Activated CD4-positive, alpha-beta T cell treated with anti-CD3 and anti-CD28 coated beads for 4 hours (primary cell): Measurements from ENCODE around the gene CPN2.

Experiments
- DNase-seq, 2 donors: peaks; one replicate each; pipeline ENCODE4 v3.0.0-alpha.2; 2020

The CPN2 gene, protein sequence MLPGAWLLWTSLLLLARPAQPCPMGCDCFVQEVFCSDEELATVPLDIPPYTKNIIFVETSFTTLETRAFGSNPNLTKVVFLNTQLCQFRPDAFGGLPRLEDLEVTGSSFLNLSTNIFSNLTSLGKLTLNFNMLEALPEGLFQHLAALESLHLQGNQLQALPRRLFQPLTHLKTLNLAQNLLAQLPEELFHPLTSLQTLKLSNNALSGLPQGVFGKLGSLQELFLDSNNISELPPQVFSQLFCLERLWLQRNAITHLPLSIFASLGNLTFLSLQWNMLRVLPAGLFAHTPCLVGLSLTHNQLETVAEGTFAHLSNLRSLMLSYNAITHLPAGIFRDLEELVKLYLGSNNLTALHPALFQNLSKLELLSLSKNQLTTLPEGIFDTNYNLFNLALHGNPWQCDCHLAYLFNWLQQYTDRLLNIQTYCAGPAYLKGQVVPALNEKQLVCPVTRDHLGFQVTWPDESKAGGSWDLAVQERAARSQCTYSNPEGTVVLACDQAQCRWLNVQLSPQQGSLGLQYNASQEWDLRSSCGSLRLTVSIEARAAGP

DNA sequence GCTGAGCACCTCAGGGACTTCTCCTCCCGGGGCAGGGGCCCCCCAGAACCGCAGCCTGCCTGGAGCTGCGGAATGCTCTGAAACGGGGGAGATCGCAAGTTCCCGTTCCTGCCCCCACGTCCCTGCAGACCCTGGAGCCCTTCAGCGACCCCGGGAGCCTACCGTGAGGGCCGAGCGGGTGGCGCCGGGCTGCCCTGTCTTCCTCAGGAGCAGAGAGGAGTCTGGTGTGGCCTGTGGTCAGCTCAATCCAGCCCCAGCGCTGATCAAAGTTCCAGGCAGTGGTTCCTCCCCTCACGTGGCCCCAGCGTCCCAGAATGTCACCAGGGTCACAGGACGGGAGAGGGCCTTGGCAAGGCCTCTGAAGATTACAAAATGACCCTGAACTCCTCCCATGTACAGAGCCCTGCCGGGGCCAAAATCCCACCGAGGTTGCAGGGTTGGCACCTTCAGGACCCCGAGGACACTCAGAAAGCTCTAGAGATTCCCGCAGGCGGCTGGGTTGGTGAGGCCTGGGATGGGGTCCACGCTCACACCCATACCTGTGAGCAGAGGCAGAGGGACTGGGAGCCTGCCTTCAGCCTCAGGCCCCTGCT, at the start of gene CPN2:
Gene CPN2, minus strand, starts transcription at position 249 of the 593 bp plus-strand sequence. CDS start 8,626 bp downstream, outside the sequence.
- no peak for DNase-seq

- DNase-seq, result no peak
Observed at GRCh38 chr3:194399874-194400411, 48.8 kb upstream of the CPN2 start.

- no peak for DNase-seq
Observed at GRCh38 chr3:194399166-194399565, 48.0 kb upstream of the CPN2 start, which contains the start of gene GP5. Gene GP5 (minus strand): TSS chr3:194399266. CDS start chr3:194398282, 984 bp downstream.

- peak in 1 of 2 donors; percentile 9 for DNase-seq
Observed at GRCh38 chr3:194397757-194398312, 46.7 kb upstream of the CPN2 start.

DNA sequence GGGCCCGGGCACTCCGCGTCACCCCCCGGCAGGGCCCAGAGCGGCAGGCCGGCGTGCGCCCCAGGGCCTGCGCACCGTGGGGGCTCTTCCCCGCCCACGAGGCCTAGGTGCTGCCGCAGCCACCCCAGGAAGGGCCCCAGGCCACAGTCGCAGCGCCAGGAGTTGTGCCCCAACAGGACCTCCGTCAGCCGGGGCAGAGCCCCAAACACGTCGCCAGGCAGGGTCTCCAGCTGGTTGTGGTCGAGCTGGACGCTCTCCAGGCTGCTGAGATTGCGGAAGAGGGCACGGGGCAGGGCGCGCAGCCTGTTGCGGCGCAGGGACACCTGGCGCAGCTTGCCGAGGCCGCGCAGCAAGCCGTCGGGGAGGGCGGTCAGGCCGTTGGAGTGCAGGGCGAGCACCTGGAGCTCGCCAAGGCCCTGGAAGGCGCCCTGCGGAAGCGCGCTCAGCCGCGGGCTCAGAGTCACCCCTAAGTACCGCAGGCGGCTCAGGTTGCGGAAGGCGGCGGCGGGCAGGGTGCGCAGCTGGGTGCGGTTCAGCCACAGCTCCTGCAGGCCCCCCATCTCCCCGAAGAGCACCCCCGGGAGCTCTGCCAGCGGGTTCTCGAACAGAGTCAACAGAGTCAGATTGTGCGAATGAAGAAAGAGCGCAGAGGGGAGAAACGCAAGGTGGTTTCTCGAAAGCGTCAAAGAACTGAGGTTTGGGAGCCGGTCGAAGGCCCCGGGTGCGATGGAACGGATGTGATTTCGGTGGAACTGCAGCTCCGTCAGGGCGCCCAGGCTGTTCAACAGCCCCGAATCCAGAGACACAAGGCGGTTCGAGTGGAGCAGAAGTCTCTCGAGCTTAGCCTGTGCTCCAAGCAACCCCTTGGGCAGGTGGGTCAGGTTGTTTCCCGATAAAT, 46.0 kb upstream of the CPN2 start:
- DNase-seq, result peak; percentile 21 to 22

- DNase-seq, result no peak
Observed at GRCh38 chr3:194396539-194396858, 45.4 kb upstream of the CPN2 start.

GRCh38 chr3:194395778-194396538, 44.8 kb upstream of the CPN2 start:
- peak; percentile 72 to 75 for DNase-seq

DNA sequence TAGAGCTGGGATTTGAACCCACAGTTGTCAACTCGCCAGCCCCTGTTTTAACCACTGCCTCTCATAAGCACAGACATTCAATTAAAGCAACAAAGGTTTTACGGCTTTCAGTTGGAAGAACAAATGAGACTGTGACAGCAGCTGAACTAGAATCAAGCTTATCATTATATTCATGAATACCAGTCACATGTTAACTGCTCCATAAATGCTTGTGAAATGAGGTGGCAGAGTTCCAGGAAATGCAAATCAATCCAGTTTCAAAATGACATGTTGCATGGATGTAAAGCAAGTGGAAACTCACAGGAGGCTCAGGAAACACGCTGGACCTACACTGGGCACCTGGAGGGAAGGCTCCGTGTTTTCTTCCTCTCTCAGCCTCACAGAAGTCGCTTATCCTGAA, 44.1 kb upstream of the CPN2 start:
- DNase-seq, result no peak

DNA sequence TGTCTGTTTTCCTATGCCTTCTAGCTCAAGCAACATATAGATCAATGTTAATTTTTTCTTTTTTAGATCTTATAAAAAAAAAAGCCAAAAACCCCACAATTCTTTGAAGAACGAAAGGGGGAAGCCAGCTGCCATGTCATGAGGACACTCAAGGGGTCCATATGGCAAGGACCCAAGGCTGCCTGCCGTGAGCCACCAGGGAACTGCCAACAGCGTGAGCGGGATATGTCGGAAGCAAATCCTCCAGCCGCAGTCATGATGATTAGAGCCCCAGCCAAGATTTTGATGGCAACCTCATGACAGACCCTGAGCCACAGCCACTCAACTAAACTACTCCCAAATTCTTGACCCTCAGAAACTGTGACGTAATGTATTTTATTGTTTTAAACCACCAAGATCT, 41.4 kb upstream of the CPN2 start:
- DNase-seq, result no peak

DNA sequence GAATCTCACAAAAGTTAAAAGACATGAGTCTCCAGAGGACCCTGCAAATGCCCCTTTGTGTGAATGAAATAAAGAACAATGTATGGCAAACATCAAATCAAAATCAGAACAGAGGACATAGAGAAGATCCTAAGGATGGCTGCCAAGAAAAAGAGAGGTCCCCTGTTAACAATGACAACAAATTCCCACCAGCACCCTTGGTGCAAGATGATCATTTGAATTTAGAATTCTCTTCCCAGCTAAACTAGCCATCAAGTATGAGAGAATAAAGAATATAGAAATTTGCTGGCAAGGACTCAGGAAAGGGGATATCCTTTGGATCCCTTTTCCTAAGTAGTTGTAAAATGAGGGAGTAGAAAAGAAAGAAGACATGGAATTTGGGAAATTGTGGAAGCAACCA, 39.7 kb upstream of the CPN2 start:
- no peak for DNase-seq

DNA sequence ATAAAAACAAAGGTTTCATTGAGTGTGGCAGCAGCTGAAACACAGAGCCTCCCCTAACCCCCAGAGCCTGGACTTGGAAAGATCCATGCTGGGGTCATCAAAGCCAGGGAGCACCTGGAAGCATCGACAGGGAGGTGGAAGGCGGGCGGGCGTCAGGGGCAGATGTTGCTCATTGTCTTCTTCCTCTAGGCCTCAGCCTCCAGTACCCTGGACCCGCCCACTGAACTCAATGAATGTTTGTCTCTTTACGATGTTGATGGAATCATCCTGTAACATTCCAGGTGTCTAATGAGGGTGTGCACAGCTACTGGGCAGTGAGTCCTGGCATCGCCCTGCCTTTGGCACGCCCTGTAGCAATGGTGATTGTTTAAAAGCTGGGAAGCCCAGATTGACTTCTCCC, 38.1 kb upstream of the CPN2 start:
- DNase-seq, result no peak

- DNase-seq, result no peak
Observed at GRCh38 chr3:194387926-194388418, 36.8 kb upstream of the CPN2 start.

DNA sequence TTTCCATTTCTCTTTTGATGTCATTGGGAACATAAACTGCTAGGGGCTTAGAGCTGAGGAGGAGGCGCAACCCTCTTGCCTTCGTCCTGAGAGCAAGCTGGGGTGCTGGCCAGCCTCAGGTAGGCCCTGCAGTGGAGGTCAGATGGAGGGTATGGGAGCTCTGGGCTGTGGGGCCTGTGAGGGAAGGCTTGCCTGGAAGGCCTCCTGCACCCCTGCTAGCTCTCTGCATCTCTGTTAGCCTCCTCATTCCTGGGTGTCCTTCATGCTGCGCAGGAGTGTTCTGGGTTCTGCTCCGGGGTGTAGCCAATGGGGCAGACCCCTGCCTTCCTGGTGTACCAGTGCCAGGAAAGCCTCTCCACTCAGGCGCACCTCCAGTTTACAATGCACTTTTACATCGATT, 36.1 kb upstream of the CPN2 start:
- DNase-seq, result no peak

DNA sequence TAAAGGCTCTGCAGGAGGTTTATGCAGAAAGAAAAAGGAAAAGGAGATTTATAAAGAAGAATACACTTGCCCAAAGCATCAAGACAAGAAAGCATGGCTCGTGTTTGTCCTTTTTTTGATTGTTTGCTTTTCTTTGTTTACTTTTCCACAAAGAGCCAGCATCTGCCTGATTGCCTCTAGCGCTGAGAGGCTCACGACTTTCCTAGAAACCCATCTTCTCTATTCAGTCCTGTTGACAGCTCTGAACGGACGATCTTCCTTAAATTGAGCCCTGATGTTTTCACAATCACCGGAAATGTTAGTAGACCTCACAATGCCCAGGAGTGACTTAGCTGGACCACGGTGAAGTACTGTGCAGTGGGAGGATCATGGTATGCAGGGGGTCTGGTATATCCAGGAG, 35.5 kb upstream of the CPN2 start:
- no peak for DNase-seq

GRCh38 chr3:194386066-194386465, 34.9 kb upstream of the CPN2 start:
- DNase-seq, result no peak

GRCh38 chr3:194384569-194385001, 33.5 kb upstream of the CPN2 start:
- no peak for DNase-seq

GRCh38 chr3:194384156-194384555, 33.0 kb upstream of the CPN2 start:
- no peak for DNase-seq

DNA sequence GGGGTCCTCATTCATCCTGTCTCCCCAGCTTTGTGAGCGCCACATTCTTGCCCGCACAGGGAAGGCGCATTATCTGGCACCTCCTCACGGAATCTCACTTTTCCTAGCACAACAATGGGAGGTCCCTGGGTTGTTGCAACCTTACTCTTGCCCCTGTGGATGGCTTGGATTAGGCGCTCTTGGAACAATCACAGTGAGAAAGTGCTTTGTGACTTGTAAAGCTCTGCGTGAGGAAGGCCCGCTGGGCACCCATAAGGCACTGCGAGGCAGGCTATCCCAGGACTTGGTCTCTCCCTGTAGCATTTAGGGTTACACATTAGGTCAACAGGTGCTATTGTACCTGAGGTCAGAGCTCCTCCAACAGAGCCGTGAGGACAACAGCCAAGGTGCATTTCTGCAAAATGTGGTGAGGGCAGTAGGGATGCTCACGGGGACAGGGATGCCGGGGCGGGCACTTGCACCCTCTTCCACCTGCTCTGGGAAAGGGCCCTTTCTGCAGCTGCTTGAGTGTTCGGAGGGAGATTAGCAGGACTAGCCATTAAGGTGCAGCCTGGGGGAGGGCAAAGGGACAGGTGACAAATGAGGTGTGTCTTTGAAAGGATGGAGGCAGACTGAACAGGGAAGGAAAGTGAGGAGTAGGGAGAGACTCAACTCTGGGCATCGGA, 32.3 kb upstream of the CPN2 start:
- DNase-seq, result no peak

DNA sequence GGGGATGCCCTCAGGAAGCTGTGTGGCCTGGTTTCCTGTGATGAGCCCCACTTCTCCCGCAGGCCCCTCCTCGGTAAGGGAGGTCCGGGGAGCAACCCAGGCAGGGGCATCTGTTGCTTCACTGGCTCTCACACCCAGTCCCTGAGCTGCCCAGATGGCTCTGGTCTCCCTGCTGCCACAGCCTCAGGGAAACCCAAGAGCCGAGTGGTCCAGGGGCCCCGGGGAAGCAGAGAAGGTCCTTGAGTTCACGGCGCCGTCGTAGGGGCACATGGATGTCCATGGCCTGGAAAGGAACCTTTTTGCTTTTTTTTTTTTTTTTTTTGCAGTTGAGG, 31.7 kb upstream of the CPN2 start:
- no peak for DNase-seq

- DNase-seq, result no peak
Observed at GRCh38 chr3:194382196-194382891, 31.2 kb upstream of the CPN2 start.

DNA sequence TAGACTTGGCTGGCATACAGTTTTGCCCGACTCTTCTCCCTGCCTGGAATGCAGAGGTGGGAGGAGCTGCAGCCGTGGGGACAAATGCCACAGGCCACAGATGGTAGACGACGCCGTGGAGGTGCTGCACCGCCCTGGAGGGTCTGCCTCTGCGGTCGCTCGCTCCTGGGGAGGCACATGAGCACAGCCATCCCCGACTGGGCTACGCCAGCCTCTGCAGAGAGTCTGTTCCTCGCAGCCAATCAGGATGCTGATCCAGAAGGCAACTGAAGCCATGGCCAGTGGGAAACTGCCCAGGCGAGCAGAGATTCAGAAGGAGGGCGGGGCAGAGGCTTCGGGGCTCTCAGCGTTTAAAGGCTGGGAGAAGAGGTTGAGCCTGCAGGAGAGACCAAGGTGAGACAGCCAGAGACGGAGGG, 30.3 kb upstream of the CPN2 start:
- no peak for DNase-seq
